GM12865 (cell line): Measurements from ENCODE around the gene TMEM63B.
"Not testable (repeated sequence)": the region's sequence is repeated elsewhere in the genome, so short reads cannot be mapped to it uniquely, and the experiment has no call there.

Experiments used
- DNase-seq: peaks from one replicate; pipeline ENCODE4 v3.0.0; 2010; ENCODE audit warnings: low read depth
- H3K4me3 ChIP-seq: 2 replicates; pipeline ENCODE4 v1.5.1; 2011; ENCODE audit warnings: mild to moderate bottlenecking, low read depth, low read length, control low read depth
- TF ChIP-seq, protein P1 (sequence below): IDR thresholded peaks from 2 replicates; pipeline ENCODE4 v1.5.1; 2011; ENCODE audit warnings: low read length, control low read depth, low read depth, inconsistent platforms; ENCODE audit not compliant: insufficient read depth; ENCODE audit errors: missing control alignments

The TMEM63B gene

DNA sequence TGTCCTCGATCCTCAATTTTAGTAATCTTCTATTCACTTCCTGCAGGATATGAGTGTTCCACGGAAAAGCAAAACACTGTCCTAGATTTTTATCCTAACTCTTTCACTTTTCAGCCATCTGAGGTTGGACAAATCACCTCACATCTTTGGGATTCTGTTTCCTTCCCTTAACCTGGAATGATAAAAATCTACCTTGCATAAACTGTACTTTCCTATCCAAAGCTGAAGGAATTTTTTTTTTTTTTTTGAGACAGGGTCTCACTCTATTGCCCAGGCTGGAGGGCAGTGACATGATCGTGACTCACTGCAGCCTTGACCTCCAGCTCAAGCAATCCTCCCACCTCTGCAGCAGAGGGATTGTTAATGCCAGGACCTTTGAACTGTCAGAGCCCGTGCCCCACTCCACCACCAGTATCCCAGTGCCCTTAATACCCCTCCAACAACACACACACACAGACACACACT is 51.8 kb downstream of the TMEM63B start:
- no peak overlapping the region for H3K4me3 ChIP-seq
- TF ChIP-seq, protein P1, sequence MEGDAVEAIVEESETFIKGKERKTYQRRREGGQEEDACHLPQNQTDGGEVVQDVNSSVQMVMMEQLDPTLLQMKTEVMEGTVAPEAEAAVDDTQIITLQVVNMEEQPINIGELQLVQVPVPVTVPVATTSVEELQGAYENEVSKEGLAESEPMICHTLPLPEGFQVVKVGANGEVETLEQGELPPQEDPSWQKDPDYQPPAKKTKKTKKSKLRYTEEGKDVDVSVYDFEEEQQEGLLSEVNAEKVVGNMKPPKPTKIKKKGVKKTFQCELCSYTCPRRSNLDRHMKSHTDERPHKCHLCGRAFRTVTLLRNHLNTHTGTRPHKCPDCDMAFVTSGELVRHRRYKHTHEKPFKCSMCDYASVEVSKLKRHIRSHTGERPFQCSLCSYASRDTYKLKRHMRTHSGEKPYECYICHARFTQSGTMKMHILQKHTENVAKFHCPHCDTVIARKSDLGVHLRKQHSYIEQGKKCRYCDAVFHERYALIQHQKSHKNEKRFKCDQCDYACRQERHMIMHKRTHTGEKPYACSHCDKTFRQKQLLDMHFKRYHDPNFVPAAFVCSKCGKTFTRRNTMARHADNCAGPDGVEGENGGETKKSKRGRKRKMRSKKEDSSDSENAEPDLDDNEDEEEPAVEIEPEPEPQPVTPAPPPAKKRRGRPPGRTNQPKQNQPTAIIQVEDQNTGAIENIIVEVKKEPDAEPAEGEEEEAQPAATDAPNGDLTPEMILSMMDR: no peak
- DNase-seq: no peak

DNA sequence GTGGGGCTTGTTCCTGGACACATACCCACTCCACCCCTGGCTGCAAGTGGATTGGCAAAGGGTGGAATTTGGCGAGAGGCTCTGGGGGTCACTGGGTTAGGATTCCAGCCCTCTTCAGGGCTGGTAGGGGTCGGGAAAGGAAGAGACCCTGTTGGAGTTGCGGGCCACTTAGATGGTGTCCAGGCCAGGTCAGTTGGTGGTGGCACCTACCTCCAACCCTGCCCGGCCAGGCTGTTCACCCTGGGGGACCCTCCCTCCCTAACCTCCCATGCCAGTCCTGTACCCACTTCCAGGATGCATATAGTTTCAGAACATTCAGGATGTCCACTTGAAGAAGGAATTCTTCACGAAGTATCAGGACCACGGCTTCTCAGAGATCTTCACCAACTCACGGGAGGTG is 52.3 kb downstream of the TMEM63B start:
- TF ChIP-seq, protein P1: no peak
- no peak for DNase-seq
- H3K4me3 ChIP-seq: no peak overlapping the region

DNA sequence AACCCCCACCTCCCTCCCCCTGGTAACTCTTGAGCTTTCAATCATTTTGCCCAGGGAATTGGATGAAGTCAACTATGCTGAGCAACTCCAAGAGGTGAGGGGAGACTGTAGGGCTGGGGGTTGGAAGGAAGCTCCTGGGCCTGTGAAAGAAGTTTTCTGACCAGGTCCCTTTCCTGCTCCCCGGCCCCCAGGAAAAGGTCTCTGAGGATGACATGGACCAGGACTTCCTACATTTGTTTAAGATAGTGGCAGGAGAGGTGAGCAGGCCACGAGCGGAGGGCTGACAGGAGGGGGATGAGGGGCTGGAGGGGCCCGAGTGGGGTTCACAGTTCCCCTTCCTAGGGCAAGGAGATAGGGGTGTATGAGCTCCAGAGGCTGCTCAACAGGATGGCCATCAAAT is 53.1 kb downstream of the TMEM63B start:
- no peak for DNase-seq
- no peak overlapping the region for H3K4me3 ChIP-seq
- TF ChIP-seq, protein P1: no peak

DNA sequence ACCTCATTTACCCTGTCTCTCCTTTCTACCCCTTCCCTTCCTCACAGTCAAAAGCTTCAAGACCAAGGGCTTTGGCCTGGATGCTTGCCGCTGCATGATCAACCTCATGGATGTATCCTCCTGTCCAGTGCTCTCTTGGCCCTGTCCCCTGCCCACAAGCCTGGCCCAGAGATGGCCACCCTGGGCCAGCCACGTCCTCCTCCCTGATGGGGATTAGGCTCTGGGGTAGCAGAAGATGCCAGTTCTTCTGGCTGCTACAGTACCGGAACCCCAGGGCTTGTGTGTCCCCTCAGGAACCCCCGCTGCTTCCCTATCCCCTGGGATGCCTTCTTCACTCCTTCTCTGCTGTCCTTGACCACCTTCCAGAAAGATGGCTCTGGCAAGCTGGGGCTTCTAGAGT is 53.5 kb downstream of the TMEM63B start:
- DNase-seq: no peak
- TF ChIP-seq, protein P1: no peak
- H3K4me3 ChIP-seq: no peak overlapping the region

DNA sequence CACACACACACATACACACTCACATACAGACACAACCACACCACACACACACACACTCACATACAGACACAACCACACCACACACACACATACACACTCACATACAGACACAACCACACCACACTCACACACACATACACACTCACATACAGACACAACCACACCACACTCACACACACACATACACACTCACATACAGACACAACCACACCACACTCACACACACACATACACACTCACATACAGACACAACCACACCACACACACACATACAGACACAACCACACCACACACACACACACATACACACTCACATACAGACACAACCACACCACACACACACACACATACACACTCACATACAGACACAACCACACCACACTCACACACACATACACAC is 54.4 kb downstream of the TMEM63B start:
- not testable (repeated sequence) for H3K4me3 ChIP-seq, DNase-seq

DNA sequence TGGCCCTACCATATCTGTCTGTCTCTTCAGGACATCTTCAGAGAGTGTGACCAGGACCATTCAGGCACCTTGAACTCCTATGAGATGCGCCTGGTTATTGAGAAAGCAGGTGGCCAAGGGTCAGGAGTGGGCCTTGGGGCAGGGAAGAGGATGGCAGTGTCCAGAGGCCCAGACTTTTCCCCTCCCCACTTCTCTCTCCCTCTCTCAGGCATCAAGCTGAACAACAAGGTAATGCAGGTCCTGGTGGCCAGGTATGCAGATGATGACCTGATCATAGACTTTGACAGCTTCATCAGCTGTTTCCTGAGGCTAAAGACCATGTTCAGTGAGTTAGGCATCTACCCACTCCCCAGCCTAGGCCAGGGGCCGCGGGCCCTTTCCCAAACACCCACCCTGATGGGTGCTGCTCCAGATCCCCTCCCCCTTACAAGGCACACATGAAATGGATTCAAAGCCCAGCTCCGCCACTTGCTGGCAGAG is 55.6 kb downstream of the TMEM63B start:
- no peak overlapping the region for H3K4me3 ChIP-seq
- no peak for DNase-seq
- TF ChIP-seq, protein P1: no peak

DNA sequence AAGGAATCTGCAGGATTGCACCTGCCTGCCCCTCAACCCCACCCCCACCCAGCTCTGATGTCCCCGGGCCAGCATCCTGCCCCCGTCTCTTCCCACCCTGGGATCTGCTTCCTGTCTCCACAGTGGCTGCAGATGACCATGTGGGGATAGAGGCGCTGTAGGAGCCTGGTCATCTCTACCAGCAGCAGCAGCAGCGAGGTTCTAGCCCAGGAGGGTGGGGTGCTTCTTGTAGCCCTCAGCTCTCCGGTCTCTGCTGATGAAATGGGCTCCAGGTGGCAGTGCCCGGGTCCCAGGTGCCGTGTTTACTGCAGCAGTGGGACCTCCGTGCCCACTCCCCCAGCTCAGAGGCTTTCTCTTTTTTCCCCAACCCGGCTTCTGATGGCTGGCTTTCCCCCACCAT is 56.4 kb downstream of the TMEM63B start:
- TF ChIP-seq, protein P1: no peak
- no peak overlapping the region for H3K4me3 ChIP-seq
- no peak for DNase-seq

DNA sequence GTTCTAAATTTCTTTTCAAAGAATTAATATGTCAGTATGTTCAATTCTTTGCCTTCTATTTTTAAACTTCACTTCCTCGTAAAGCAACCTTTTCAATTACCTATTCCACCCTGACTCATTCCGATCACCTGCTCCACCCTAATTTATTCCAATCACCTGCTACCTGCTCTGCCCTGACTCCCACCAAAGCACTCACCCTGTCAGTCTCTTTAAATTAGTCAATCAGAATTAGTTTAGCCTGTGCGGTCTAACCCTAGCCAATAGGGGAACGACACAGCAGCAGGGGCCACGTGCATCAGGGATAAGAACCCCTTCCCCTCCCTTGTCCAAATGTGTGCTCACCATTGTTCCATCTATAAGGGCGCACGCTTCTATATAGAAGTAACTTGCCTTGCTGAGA is 58.0 kb downstream of the TMEM63B start:
- H3K4me3 ChIP-seq, DNase-seq: not testable (repeated sequence)
